ENCODE measurements around the gene ELMO1. TPM values are rescaled to one million over a fixed set of nuclear protein-coding genes. Genes with fewer than 3 reads are reported as not detected.

Gene ELMO1
- total RNA-seq, 1 experiment from 2014 or later: 7.8 TPM

GRCh38 chr7:37379546-37380277 lies 69.0 kb downstream of the ELMO1 start:
- Histone ChIP-seq H4K5ac (ENCODE audit: insufficient read length, low read depth, low read length) (no peak overlapping the region), H3K23me2 (ENCODE audit: insufficient read length, low read depth, low read length, poor library complexity, severe bottlenecking) (no peaks in the 10 kb centered on the region), H2BK20ac (ENCODE audit: low read depth, low read length, poor library complexity, severe bottlenecking) (no peak overlapping the region), H3K27me3 (ENCODE audit: insufficient read depth, low read length) (no peaks in the 10 kb centered on the region), H2BK5ac (ENCODE audit: insufficient read length, low read length) (no peak overlapping the region), H2AFZ (ENCODE audit: low read length) (no peak overlapping the region), H3K4me1 (ENCODE audit: insufficient read depth, low read length) (peaks cover 4% of the 10 kb centered on the region; the same call in 1 of the 2 replicates), H3K79me1 (ENCODE audit: insufficient read depth, low read depth, low read length, poor library complexity, severe bottlenecking) (no peaks in the 10 kb centered on the region), H3K27ac (ENCODE audit: insufficient read length, low read depth, low read length) (no peak overlapping the region), H3K14ac (ENCODE audit: insufficient read depth, low read length) (no peak overlapping the region), H2AK5ac (ENCODE audit: insufficient read length, low read length) (no peak overlapping the region), H3T11ph (ENCODE audit: low read length) (no peak overlapping the region), H3K4me2 (ENCODE audit: insufficient read depth, insufficient read length, low read length) (no peak overlapping the region), H2BK120ac (ENCODE audit: low read depth, low read length, poor library complexity, severe bottlenecking) (no peak overlapping the region), H3K23ac (ENCODE audit: insufficient read length, low read depth, low read length) (no peak overlapping the region), H2BK15ac (ENCODE audit: low read depth, low read length) (no peak overlapping the region), H4K20me1 (ENCODE audit: control insufficient read depth, insufficient read depth, insufficient read length) (no peaks in the 10 kb centered on the region), H3K56ac (ENCODE audit: insufficient read length, low read depth, low read length) (no peak overlapping the region), H3K79me2 (ENCODE audit: insufficient read depth, low read length) (no peaks in the 10 kb centered on the region), H3K4ac (ENCODE audit: low read depth, low read length) (no peak overlapping the region), H3K9me3 (ENCODE audit: control insufficient read depth, low read depth, low read length) (peaks cover 15% of the 10 kb centered on the region), H3K18ac (ENCODE audit: insufficient read length, low read depth, low read length) (no peak overlapping the region), H4K91ac (ENCODE audit: insufficient read length, low read depth, low read length) (no peak overlapping the region), H2BK12ac (ENCODE audit: insufficient read length, low read depth, low read length) (no peak overlapping the region), H4K8ac (replicated peaks; ENCODE audit: insufficient read length, low read depth, low read length) (no peak overlapping the region), H3K9ac (ENCODE audit: extremely low read depth, insufficient read length, low read length) (no peak overlapping the region)
- no peak overlapping the region for H3K27ac Mint-ChIP-seq
- no peaks in the 10 kb centered on the region for H3K27me3 Mint-ChIP-seq (ENCODE audit: low read depth)
- no peak for DNase-seq
- peaks cover 19 to 27% of the 10 kb centered on the region in 2 experiments for H3K4me1 Mint-ChIP-seq
- WGBS (ENCODE audit: extremely low coverage, insufficient read length, low lambda C conversion rate): no CpG with 5 or more reads among the region's 4 CpGs
- peaks cover 15 to 31% (median 29%) of the 10 kb centered on the region in 3 experiments for H3K36me3 Mint-ChIP-seq (ENCODE audit: insufficient read depth in 1 of 3, low read depth in 3 of 3)
- peaks cover 23 to 24% of the 10 kb centered on the region in 2 experiments for H3K9me3 Mint-ChIP-seq
- no peak overlapping the region for H3K4me3 Mint-ChIP-seq
- no peak for TF ChIP-seq CTCF (conservative IDR thresholded peaks at IDR 0.05)
